K562 (cell line): ENCODE results near the gene CCDC85C. TPM values are rescaled to one million over a fixed set of nuclear protein-coding genes. Genes with fewer than 3 reads are reported as not detected.

Source experiments
- ATAC-seq: fragments of 200-7000 bp; cut with Tn5 transposase; 3 replicates; pipeline ENCODE4 v1.9.1; 2020; ENCODE audit warnings: moderate library complexity
- BruUV-seq: library from RNA; stranded (reverse); fragments of 400-500 nt; replicated peaks from 2 replicates; lab custom pipeline; 2021; lab: Mats Ljungman, UMichigan
- CTCF ChIA-PET: fragments of 300-600 bp; formaldehyde crosslinking; extraction: SDS; loops from one replicate; lab custom pipeline; 2021; ENCODE audit warnings: low intra/inter-chr PET ratio; lab: Yijun Ruan, JAX
- POLR2A ChIA-PET: fragments of 300-600, 350-650 bp; sonication (Branson Sonifier 250); formaldehyde crosslinking; extraction: SDS; loops from one replicate; lab custom pipeline; 2021; ENCODE audit warnings: antibody characterized with exemption, inconsistent platforms; lab: Yijun Ruan, JAX
- DNase-seq, 4 experiments: peaks; one replicate each; pipeline versions ENCODE4 v3.0.0 to v3.0.0-alpha.2; 2011 to 2018; ENCODE audit warnings: low spot score in 3 of 4, mixed read lengths in 3 of 4; ENCODE audit errors: extremely low read depth in 1 of 4
- FAIRE-seq: peaks from 2 replicates; lab custom pipeline; 2011; peaks lifted over from hg19 to GRCh38; lab: Jason Lieb, UNC
- H2AFZ ChIP-seq: 2 replicates; pipeline ENCODE4 v1.6.0; 2011; ENCODE audit warnings: low read depth, low read length, control low read depth, inconsistent platforms
- H3K27ac ChIP-seq: fragments of 200-600 bp; 3 replicates; pipeline ENCODE4 v1.8.0; 2011; ENCODE audit warnings: low read depth, mild to moderate bottlenecking, control low read depth, inconsistent platforms, low read length, moderate library complexity, mixed read lengths; ENCODE audit errors: extremely low read depth
- H3K27me3 ChIP-seq, 2 experiments: fragments of 300-600 bp in 1 of 2; 2 replicates in 1 of 2; 3 replicates in 1 of 2; pipeline versions ENCODE4 v1.6.0 to v1.8.0; 2011; ENCODE audit warnings: inconsistent platforms in 2 of 2, low read length in 2 of 2, mild to moderate bottlenecking in 1 of 2, mixed read lengths in 1 of 2, moderate library complexity in 1 of 2; ENCODE audit not compliant: control insufficient read depth in 2 of 2, insufficient read depth in 2 of 2
- H3K36me3 ChIP-seq: fragments of 300-600 bp; 3 replicates; pipeline ENCODE4 v1.8.0; 2011; ENCODE audit warnings: mild to moderate bottlenecking, low read length, inconsistent platforms; ENCODE audit not compliant: control insufficient read depth, insufficient read depth
- H3K4me1 ChIP-seq, 2 experiments: fragments of 200-600 bp in 1 of 2; replicated peaks in 1 of 2; 2 replicates in 1 of 2; 3 replicates in 1 of 2; pipeline versions ENCODE4 v1.5.1 to v1.8.0; 2011; ENCODE audit warnings: inconsistent platforms in 2 of 2, low read length in 2 of 2, mild to moderate bottlenecking in 1 of 2, mixed read lengths in 1 of 2, moderate library complexity in 1 of 2; ENCODE audit not compliant: control insufficient read depth in 2 of 2, insufficient read depth in 2 of 2
- H3K4me2 ChIP-seq: 2 replicates; pipeline ENCODE4 v1.6.1; 2011; ENCODE audit warnings: low read length, control low read depth, inconsistent platforms, mixed read lengths; ENCODE audit not compliant: insufficient read depth
- H3K4me3 ChIP-seq: fragments of 200-600 bp; sonication (generic), shearing (Covaris generic); 2 replicates; pipeline ENCODE4 v1.5.1; 2016; ENCODE audit warnings: control low read depth, inconsistent platforms
- H3K79me2 ChIP-seq: fragments of 200-600 bp; 3 replicates; pipeline ENCODE4 v1.8.0; 2011; ENCODE audit warnings: low read length, inconsistent platforms; ENCODE audit not compliant: control insufficient read depth, insufficient read depth
- H3K9ac ChIP-seq, 2 experiments: 2 replicates each; pipeline versions ENCODE4 v1.6.0 to v1.6.1; 2011; ENCODE audit warnings: low read depth in 2 of 2, low read length in 2 of 2, control low read depth in 1 of 2, inconsistent platforms in 1 of 2, mild to moderate bottlenecking in 1 of 2, mixed read lengths in 1 of 2; ENCODE audit not compliant: insufficient read depth in 1 of 2
- H3K9me1 ChIP-seq: one replicate; pipeline ENCODE4 v1.6.0; 2011; ENCODE audit warnings: inconsistent platforms, mild to moderate bottlenecking, low read length, moderate library complexity; ENCODE audit not compliant: control insufficient read depth, insufficient read depth
- H3K9me3 ChIP-seq: replicated peaks from 2 replicates; pipeline ENCODE4 v1.5.1; 2011; ENCODE audit warnings: low read depth, low read length, inconsistent platforms; ENCODE audit not compliant: control insufficient read depth, insufficient read depth
- H4K20me1 ChIP-seq: replicated peaks from 2 replicates; pipeline ENCODE4 v1.6.1; 2011; ENCODE audit warnings: low read length, inconsistent platforms, mixed read lengths; ENCODE audit not compliant: control insufficient read depth, insufficient read depth
- ARID2 ChIP-seq: fragments of 450-650 bp; IDR thresholded peaks from 2 replicates; pipeline ENCODE4 v1.6.1; 2017; ENCODE audit warnings: antibody characterized with exemption, mild to moderate bottlenecking
- DDX20 ChIP-seq: fragments of 450-650 bp; IDR thresholded peaks from 2 replicates; pipeline ENCODE4 v1.6.1; 2016; ENCODE audit warnings: missing genetic modification characterization, low read depth, mild to moderate bottlenecking, missing compliant biosample characterization, moderate library complexity
- E2F4 ChIP-seq: sonication (generic); formaldehyde crosslinking; IDR thresholded peaks from 2 replicates; pipeline ENCODE4 v1.8.0; 2022; ENCODE audit warnings: mild to moderate bottlenecking, low read depth, missing genetic modification reagents
- HDAC2 ChIP-seq: fragments of 450-650 bp; IDR thresholded peaks from 2 replicates; pipeline ENCODE4 v1.6.1; 2016; ENCODE audit warnings: mild to moderate bottlenecking
- HNRNPUL1 ChIP-seq: fragments of 200-400 bp; formaldehyde crosslinking; IDR thresholded peaks from 2 replicates; pipeline ENCODE4 v1.6.1; 2017; ENCODE audit warnings: low read length
- HOXB6 ChIP-seq: fragments of 250-450 bp; sonication (Bioruptor Pico); IDR thresholded peaks from 2 replicates; pipeline ENCODE4 v1.5.1; 2022; ENCODE audit warnings: mild to moderate bottlenecking, borderline replicate concordance
- MCM7 ChIP-seq, 2 experiments: fragments of 450-650 bp; IDR thresholded peaks; 2 replicates each; pipeline ENCODE4 v1.6.1; 2016 to 2018
- TAF15 ChIP-seq: fragments of 200-400 bp; formaldehyde crosslinking; IDR thresholded peaks from 2 replicates; pipeline ENCODE4 v1.6.1; 2017; ENCODE audit warnings: mild to moderate bottlenecking, low read depth, low read length, moderate library complexity
- ZNF134 ChIP-seq: fragments of 250-450 bp; sonication (Bioruptor Pico); conservative IDR thresholded peaks from 2 replicates; pipeline ENCODE4 v1.4.0; 2020
- ZNF644 ChIP-seq: fragments of 200-800 bp; sonication (Bioruptor generic); IDR thresholded peaks from 2 replicates; pipeline ENCODE4 v1.6.1; 2016; ENCODE audit warnings: low read depth, missing genetic modification characterization, missing compliant biosample characterization
- WGBS: fragments of 100-300 bp; shearing (Covaris generic); methylation state at CpG from one replicate; pipeline ENCODE4 v1.1.6; 2016; ENCODE audit warnings: low coverage, mixed read lengths; ENCODE audit not compliant: insufficient coverage; ENCODE audit errors: missing lambda C conversion rate; 5-methylcytosine and 5-hydroxymethylcytosine counted together
- in situ Hi-C: fragments of 300-500 bp; cut with MboI; formaldehyde crosslinking; loops from 4 replicates; pipeline ENCODE4 v1.15.0; 2018; ENCODE audit warnings: inconsistent platforms, mixed read lengths
- intact Hi-C: fragments of 100-400 bp; cut with micrococcal nuclease; formaldehyde crosslinking; loops from 2 replicates; pipeline ENCODE4 v1.14.2; 2022
- polyA plus RNA-seq, 8 experiments: library from polyadenylated mRNA; depleted of rRNA in 4 of 8; stranded (reverse) in 5 of 8; unstranded in 3 of 8; fragments of >200 nt; fragmentation: Nextera tagmentation in 2 of 8; fragmentation: Illumina TruSeq in 1 of 8; extraction: Ambion mirVana in 2 of 8; extraction: Trizol in 1 of 8; gene quantifications; 2 replicates each; pipeline versions ENCODE4 v1.2.1 to v1.2.3, GENCODE V29; 2011 to 2014; ENCODE audit warnings: inconsistent platforms in 1 of 8, missing spikeins in 1 of 8
- total RNA-seq, 7 experiments: library from RNA; depleted of rRNA in 6 of 7; stranded (reverse); fragments of >200 nt in 6 of 7; fragmentation: Illumina TruSeq in 2 of 7; extraction: Trizol in 2 of 7; gene quantifications; 2 replicates each; pipeline versions ENCODE4 v1.2.1 to v1.2.3, GENCODE V29; 2011 to 2021; ENCODE audit warnings: low replicate concordance in 1 of 7
- TF ChIP-seq, protein P1 (sequence below): fragments of 450-650 bp; IDR thresholded peaks from 2 replicates; pipeline ENCODE4 v1.6.1; 2016; ENCODE audit warnings: mild to moderate bottlenecking, moderate library complexity

CCDC85C gene
- total and polyA plus RNA-seq, 9 of the 15 experiments (the other 6 are each of a cell fraction or from before 2014, with no cell fraction given) = 0.18 to 22.0 (median 6.3) TPM

GRCh38 chr14:99633918-99634317, 29.9 kb upstream of the CCDC85C start (continued):
- TF ChIP-seq HNRNPUL1 = no peak
- TF ChIP-seq TAF15 = no peak

GRCh38 chr14:99633141-99633540, 29.1 kb upstream of the CCDC85C start:
- no TSS peak for BruUV-seq
- peaks cover 0 to 9% of the 10 kb centered on the region in 2 experiments; a peak in 2 of 5 replicates for H3K27me3 ChIP-seq
- POLR2A ChIA-PET = no interaction called here
- no peak overlapping the region for H2AFZ ChIP-seq
- ATAC-seq (no peak), FAIRE-seq (no peak), DNase-seq (no peak)
- intact Hi-C loops (no loop called here), in situ Hi-C loops (no loop called here)
- H3K4me3 ChIP-seq = no peak overlapping the region
- H3K27ac ChIP-seq = no peak overlapping the region
- no peaks in the 10 kb centered on the region for H3K9me3 ChIP-seq
- 20% methylated on average over 1 of the region's 3 CpGs for WGBS
- H3K4me1 ChIP-seq = peaks cover 3 to 9% of the 10 kb centered on the region in 2 experiments; a peak in 3 of 5 replicates
- H3K79me2 ChIP-seq = no peaks in the 10 kb centered on the region
- H3K9ac ChIP-seq = no peak overlapping the region
- H4K20me1 ChIP-seq = 0 out of 2 replicates have a peak, but pooled peaks cover 3% of the 10 kb centered on the region
- no peaks in the 10 kb centered on the region for H3K36me3 ChIP-seq
- H3K4me2 ChIP-seq = no peak overlapping the region
- CTCF ChIA-PET = no interaction called here
- H3K9me1 ChIP-seq = no peaks in the 10 kb centered on the region
- no peak for TF ChIP-seq E2F4 (CRISPR knock-in tag)
- no peak for TF ChIP-seq ZNF134 (CRISPR knock-in tag)
- no peak for TF ChIP-seq ZNF644 (tag)
- no peak for TF ChIP-seq DDX20 (tag)
- no peak for TF ChIP-seq HDAC2
- TF ChIP-seq MCM7 (IDR thresholded peaks at IDR 0.05) = no peak
- no peak for TF ChIP-seq HOXB6 (CRISPR knock-in tag)
- TF ChIP-seq, protein P1, sequence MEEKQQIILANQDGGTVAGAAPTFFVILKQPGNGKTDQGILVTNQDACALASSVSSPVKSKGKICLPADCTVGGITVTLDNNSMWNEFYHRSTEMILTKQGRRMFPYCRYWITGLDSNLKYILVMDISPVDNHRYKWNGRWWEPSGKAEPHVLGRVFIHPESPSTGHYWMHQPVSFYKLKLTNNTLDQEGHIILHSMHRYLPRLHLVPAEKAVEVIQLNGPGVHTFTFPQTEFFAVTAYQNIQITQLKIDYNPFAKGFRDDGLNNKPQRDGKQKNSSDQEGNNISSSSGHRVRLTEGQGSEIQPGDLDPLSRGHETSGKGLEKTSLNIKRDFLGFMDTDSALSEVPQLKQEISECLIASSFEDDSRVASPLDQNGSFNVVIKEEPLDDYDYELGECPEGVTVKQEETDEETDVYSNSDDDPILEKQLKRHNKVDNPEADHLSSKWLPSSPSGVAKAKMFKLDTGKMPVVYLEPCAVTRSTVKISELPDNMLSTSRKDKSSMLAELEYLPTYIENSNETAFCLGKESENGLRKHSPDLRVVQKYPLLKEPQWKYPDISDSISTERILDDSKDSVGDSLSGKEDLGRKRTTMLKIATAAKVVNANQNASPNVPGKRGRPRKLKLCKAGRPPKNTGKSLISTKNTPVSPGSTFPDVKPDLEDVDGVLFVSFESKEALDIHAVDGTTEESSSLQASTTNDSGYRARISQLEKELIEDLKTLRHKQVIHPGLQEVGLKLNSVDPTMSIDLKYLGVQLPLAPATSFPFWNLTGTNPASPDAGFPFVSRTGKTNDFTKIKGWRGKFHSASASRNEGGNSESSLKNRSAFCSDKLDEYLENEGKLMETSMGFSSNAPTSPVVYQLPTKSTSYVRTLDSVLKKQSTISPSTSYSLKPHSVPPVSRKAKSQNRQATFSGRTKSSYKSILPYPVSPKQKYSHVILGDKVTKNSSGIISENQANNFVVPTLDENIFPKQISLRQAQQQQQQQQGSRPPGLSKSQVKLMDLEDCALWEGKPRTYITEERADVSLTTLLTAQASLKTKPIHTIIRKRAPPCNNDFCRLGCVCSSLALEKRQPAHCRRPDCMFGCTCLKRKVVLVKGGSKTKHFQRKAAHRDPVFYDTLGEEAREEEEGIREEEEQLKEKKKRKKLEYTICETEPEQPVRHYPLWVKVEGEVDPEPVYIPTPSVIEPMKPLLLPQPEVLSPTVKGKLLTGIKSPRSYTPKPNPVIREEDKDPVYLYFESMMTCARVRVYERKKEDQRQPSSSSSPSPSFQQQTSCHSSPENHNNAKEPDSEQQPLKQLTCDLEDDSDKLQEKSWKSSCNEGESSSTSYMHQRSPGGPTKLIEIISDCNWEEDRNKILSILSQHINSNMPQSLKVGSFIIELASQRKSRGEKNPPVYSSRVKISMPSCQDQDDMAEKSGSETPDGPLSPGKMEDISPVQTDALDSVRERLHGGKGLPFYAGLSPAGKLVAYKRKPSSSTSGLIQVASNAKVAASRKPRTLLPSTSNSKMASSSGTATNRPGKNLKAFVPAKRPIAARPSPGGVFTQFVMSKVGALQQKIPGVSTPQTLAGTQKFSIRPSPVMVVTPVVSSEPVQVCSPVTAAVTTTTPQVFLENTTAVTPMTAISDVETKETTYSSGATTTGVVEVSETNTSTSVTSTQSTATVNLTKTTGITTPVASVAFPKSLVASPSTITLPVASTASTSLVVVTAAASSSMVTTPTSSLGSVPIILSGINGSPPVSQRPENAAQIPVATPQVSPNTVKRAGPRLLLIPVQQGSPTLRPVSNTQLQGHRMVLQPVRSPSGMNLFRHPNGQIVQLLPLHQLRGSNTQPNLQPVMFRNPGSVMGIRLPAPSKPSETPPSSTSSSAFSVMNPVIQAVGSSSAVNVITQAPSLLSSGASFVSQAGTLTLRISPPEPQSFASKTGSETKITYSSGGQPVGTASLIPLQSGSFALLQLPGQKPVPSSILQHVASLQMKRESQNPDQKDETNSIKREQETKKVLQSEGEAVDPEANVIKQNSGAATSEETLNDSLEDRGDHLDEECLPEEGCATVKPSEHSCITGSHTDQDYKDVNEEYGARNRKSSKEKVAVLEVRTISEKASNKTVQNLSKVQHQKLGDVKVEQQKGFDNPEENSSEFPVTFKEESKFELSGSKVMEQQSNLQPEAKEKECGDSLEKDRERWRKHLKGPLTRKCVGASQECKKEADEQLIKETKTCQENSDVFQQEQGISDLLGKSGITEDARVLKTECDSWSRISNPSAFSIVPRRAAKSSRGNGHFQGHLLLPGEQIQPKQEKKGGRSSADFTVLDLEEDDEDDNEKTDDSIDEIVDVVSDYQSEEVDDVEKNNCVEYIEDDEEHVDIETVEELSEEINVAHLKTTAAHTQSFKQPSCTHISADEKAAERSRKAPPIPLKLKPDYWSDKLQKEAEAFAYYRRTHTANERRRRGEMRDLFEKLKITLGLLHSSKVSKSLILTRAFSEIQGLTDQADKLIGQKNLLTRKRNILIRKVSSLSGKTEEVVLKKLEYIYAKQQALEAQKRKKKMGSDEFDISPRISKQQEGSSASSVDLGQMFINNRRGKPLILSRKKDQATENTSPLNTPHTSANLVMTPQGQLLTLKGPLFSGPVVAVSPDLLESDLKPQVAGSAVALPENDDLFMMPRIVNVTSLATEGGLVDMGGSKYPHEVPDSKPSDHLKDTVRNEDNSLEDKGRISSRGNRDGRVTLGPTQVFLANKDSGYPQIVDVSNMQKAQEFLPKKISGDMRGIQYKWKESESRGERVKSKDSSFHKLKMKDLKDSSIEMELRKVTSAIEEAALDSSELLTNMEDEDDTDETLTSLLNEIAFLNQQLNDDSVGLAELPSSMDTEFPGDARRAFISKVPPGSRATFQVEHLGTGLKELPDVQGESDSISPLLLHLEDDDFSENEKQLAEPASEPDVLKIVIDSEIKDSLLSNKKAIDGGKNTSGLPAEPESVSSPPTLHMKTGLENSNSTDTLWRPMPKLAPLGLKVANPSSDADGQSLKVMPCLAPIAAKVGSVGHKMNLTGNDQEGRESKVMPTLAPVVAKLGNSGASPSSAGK = no peak
- TF ChIP-seq ARID2 = no peak
